Karpas-422 (cell line): Measurements from ENCODE around the gene RNF130. TPM values are rescaled to one million over a fixed set of nuclear protein-coding genes. Genes with fewer than 3 reads are reported as not detected.
"Not testable (repeated sequence)": the region's sequence is repeated elsewhere in the genome, so short reads cannot be mapped to it uniquely, and the experiment has no call there.

Source experiments
- DNase-seq: peaks from one replicate; pipeline ENCODE4 v3.0.0-alpha.2; 2015
- H2AFZ ChIP-seq: fragments of 200-600 bp; sonication (generic); 2 replicates; pipeline ENCODE4 v1.6.1; 2014; ENCODE audit warnings: antibody characterized with exemption, low read length, mixed read lengths
- H3K27ac ChIP-seq: fragments of 200-600 bp; sonication (generic); 2 replicates; pipeline ENCODE4 v1.5.1; 2014; ENCODE audit warnings: mild to moderate bottlenecking, low read length, moderate library complexity
- H3K27me3 ChIP-seq: fragments of 200-600 bp; sonication (generic); 2 replicates; pipeline ENCODE4 v1.6.1; 2014; ENCODE audit warnings: low read length, mixed read lengths
- H3K36me3 ChIP-seq: fragments of 200-600 bp; sonication (generic); 2 replicates; pipeline ENCODE4 v1.6.1; 2014; ENCODE audit warnings: low read length, mixed read lengths; ENCODE audit not compliant: insufficient read depth
- H3K4me1 ChIP-seq: fragments of 200-600 bp; sonication (generic); 2 replicates; pipeline ENCODE4 v1.6.1; 2014; ENCODE audit warnings: mild to moderate bottlenecking, low read length, mixed read lengths
- H3K4me2 ChIP-seq: fragments of 200-600 bp; sonication (generic); 2 replicates; pipeline ENCODE4 v1.6.1; 2014; ENCODE audit warnings: low read length, low read depth, mild to moderate bottlenecking; ENCODE audit not compliant: poor library complexity, severe bottlenecking
- H3K4me3 ChIP-seq: fragments of 200-600 bp; sonication (generic); 2 replicates; pipeline ENCODE4 v1.5.1; 2014; ENCODE audit warnings: mild to moderate bottlenecking, antibody characterized with exemption, low read length, mixed read lengths
- H3K79me2 ChIP-seq: fragments of 200-600 bp; sonication (generic); 2 replicates; pipeline ENCODE4 v1.6.1; 2014; ENCODE audit warnings: mild to moderate bottlenecking, low read length, mixed read lengths
- H3K9ac ChIP-seq: fragments of 200-600 bp; sonication (generic); 2 replicates; pipeline ENCODE4 v1.6.0; 2014; ENCODE audit warnings: low read length
- H3K9me2 ChIP-seq: fragments of 200-600 bp; sonication (generic), shearing (Covaris generic); replicated peaks from 2 replicates; pipeline ENCODE4 v1.6.0; 2014; ENCODE audit warnings: mild to moderate bottlenecking, low read length, moderate library complexity; ENCODE audit not compliant: insufficient read depth
- H3K9me3 ChIP-seq: fragments of 300-700, 200-600 bp; sonication (generic); 2 replicates; pipeline ENCODE4 v1.6.1; 2014; ENCODE audit warnings: low read length, mixed read lengths
- H4K20me1 ChIP-seq: fragments of 200-600 bp; sonication (generic); 2 replicates; pipeline ENCODE4 v1.6.1; 2014; ENCODE audit warnings: mild to moderate bottlenecking, antibody characterized with exemption, low read length, low read depth; ENCODE audit not compliant: insufficient read depth
- total RNA-seq: library from RNA; depleted of rRNA; stranded (reverse); fragments of >200 nt; shearing (Covaris generic); gene quantifications from 2 replicates; pipeline ENCODE4 v1.2.3, GENCODE V29; 2014; ENCODE audit warnings: low replicate concordance

RNF130 gene
- total RNA-seq, 1 experiment from 2014 or later, result 0.41 TPM

DNA sequence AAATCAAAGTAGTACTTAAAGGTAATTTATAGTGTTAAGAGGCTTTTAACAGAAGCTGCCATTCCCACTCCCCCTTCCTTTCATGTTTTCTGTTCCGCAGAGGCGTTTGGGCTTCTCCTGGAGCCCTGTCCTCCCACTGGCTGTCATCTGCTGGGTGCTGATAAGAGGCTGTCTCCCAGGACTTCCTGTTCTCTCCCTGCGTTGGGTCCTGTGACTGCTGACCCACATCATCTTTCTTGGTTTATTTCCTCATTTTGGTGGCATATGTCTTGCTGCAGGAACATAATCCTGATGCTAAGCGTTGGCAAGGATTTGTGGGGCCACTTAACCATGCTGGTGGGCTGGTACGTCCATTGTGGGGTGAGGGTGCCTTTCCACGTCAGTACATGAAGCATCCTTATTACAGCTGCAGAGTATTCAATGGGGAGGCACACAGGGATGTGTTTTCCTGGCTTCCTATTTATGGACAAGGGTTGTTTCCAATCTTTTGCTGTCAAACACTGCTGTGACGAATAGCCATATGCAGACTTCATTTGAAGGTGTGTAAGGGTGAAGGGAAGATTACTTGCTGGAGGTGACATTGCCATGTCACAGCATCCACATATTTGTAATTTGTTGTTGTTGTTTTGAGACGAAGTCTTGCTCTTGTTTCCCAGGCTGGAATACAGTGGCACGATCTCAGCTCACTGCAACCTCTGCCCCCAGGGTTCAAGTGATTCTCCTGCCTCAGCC is 22.3 kb upstream of the RNF130 start:
- Histone ChIP-seq H3K4me2 (no peak overlapping the region), H3K27me3 (no peaks in the 10 kb centered on the region), H3K4me1 (no peaks in the 10 kb centered on the region), H3K79me2 (no peaks in the 10 kb centered on the region), H3K4me3 (no peak overlapping the region), H3K9me3 (no peaks in the 10 kb centered on the region), H3K27ac (no peak overlapping the region), H3K9ac (no peak overlapping the region), H3K9me2 (no peaks in the 10 kb centered on the region), H2AFZ (no peak overlapping the region), H4K20me1 (no peaks in the 10 kb centered on the region), H3K36me3 (no peaks in the 10 kb centered on the region)
- peak; percentile 38 for DNase-seq

DNA sequence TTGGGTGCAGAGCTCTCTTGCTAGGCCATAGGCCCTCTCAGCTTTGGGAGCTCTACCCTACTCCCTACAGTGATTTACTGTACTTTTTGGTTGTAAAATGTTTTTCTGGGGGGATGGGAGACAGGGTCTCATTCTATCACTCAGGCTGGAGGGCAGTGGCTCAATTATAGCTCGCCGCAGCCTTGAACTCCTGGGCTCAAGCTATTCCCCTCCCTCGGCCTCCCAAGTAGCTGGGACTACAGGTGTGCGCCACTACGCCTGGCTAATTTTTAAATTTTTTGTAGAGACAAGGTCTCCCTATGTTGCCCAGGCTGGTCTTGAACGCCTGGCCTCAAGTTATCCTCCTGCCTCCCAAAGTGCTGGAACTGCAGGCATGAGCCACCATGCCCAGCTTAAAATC is 21.7 kb upstream of the RNF130 start:
- Histone ChIP-seq H3K9me2 (no peaks in the 10 kb centered on the region), H3K4me2 (no peak overlapping the region)

DNA sequence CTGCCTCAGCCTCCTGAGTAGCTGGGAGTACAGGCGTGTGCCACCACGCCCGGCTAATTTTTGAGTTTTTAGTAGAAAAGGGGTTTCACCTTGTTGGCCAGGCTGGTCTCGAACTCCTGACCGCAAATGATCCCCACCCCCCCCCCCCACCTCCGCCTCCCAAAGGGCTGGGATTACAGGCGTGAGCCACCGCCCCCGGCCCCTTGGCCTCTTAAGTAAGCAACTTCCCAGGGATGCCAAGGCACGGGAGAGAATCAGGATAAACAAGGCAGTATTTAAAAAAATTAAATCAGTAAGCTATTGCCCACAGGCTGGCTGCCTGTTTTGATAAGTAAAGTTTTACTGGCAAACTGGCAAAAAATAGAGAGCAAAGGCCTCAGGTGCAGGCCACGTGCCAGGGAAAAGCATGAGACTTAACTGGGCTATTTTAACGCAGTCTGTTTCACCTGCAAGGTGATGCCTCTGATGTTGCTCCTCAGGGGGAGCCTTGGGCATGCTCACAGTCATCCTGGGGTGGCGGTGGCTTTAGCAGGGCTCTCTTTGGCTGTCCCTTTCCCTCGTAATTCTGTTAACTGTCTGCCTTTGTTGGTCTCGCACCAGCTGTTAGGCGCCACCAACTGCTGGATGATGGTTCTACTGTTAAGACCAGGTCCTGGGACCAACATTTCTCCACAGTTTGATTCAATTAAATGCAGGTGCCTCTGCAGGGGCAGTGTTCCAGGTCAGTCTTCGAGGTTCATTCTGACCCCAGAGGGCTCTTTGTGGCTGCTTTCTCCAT is 19.4 kb upstream of the RNF130 start:
- no peak overlapping the region for H3K4me2 ChIP-seq
- H3K27ac ChIP-seq, result no peak overlapping the region
- H3K9ac ChIP-seq, result no peak overlapping the region
- H3K79me2 ChIP-seq, result no peaks in the 10 kb centered on the region
- no peaks in the 10 kb centered on the region for H3K4me1 ChIP-seq
- no peak overlapping the region for H2AFZ ChIP-seq
- no peaks in the 10 kb centered on the region for H4K20me1 ChIP-seq
- H3K27me3 ChIP-seq, result no peaks in the 10 kb centered on the region
- peak; percentile 57 for DNase-seq
- no peaks in the 10 kb centered on the region for H3K36me3 ChIP-seq
- H3K4me3 ChIP-seq, result no peak overlapping the region
- no peaks in the 10 kb centered on the region for H3K9me2 ChIP-seq
- no peaks in the 10 kb centered on the region for H3K9me3 ChIP-seq

More for the DNA sequence above, 21.7 kb upstream of the RNF130 start:
- H4K20me1 ChIP-seq, result no peaks in the 10 kb centered on the region
- peak; percentile 29 for DNase-seq
- H3K27me3 ChIP-seq, result no peaks in the 10 kb centered on the region
- no peak overlapping the region for H3K27ac ChIP-seq
- H3K4me3 ChIP-seq, result no peak overlapping the region
- no peak overlapping the region for H2AFZ ChIP-seq
- H3K36me3 ChIP-seq, result no peaks in the 10 kb centered on the region
- H3K79me2 ChIP-seq, result no peaks in the 10 kb centered on the region
- no peaks in the 10 kb centered on the region for H3K4me1 ChIP-seq
- no peak overlapping the region for H3K9ac ChIP-seq
- H3K9me3 ChIP-seq, result no peaks in the 10 kb centered on the region

DNA sequence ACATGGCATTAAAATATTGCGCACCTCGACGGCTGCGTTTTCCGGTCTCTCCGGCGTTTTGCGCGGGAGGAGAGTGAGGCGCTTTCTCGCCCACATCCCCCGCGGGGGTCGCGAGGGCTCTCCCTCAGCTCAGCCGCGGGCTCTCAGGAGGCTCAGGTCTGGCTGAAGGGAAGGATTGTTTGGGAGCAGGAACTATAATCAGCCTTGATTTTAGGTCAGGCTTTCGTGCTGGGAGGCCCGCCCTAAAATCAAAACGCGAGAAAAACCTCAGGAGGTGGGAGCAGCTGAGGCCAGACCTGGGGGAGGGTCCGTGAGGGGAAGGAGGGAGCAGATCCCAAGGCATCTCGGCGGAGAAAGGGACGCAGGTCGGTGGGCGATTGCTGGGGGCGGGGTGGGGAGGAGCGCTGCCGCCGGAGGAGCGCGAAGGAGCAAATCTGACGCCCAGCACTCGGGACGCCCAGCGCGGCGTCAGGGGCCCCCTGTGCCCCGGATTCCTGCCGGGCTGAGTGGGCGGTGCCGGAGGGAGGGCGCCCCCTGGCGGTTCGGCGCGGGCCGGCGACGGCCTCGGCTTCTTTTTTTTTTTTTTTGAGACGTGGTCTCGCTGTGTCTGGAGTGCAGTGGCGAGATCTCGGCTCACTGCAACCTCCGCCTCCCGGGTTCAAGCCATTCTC is 18.7 kb upstream of the RNF130 start:
- no peak overlapping the region for H2AFZ ChIP-seq
- no peak overlapping the region for H3K4me3 ChIP-seq
- H3K27ac ChIP-seq, result no peak overlapping the region
- peak; percentile 86 for DNase-seq
- no peaks in the 10 kb centered on the region for H3K9me3 ChIP-seq
- H3K27me3 ChIP-seq, result no peaks in the 10 kb centered on the region
- no peak overlapping the region for H3K4me2 ChIP-seq
- no peaks in the 10 kb centered on the region for H4K20me1 ChIP-seq
- H3K9ac ChIP-seq, result no peak overlapping the region
- no peaks in the 10 kb centered on the region for H3K79me2 ChIP-seq
- H3K36me3 ChIP-seq, result no peaks in the 10 kb centered on the region
- no peaks in the 10 kb centered on the region for H3K9me2 ChIP-seq
- H3K4me1 ChIP-seq, result no peaks in the 10 kb centered on the region

DNA sequence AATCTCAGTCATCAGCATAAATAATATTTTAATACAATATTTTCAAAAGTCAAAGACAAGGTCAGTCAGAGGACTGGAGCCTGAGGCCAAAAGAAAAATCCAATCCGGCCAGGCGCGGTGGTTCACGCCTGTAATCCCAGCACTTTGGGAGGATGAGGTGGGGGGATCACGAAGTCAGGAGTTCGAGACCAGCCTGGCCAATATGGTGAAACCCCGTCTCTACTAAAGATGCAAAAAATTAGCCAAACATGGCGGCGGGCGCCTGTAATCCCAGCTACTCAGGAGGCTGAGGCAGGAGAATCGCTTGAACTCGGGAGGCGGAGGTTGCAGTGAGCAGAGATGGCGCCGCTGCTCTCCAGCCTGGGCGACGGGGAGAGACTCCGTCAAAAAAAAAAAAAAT is 18.1 kb upstream of the RNF130 start:
- not testable (repeated sequence) for H4K20me1 ChIP-seq, H3K9me3 ChIP-seq, H2AFZ ChIP-seq, H3K79me2 ChIP-seq, H3K4me1 ChIP-seq, H3K27me3 ChIP-seq, H3K9me2 ChIP-seq, H3K36me3 ChIP-seq, H3K4me3 ChIP-seq, H3K9ac ChIP-seq, H3K4me2 ChIP-seq, DNase-seq, H3K27ac ChIP-seq

DNA sequence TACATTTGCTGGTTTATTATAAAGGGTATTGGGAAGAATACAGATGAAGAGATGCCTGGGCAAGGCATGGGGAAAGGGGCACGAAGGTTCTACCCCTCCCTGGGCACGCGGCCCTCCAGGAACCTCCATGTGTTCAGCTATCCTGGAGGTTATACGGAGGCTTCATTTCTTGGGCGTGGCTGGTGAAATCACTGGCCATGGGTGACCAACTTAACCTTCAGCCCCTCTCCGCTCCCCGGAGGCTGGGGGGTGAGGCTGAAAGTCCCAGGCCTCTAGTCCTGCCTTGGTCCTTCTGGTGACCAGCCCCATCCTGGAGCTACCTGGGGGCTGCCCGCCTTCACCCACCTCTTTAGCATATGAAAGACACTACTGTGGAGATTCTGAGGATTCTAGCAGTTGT is 17.0 kb upstream of the RNF130 start:
- Histone ChIP-seq H3K27ac (no peak overlapping the region), H3K27me3 (no peaks in the 10 kb centered on the region), H3K9me2 (no peaks in the 10 kb centered on the region), H4K20me1 (no peaks in the 10 kb centered on the region), H3K4me1 (no peaks in the 10 kb centered on the region), H3K36me3 (no peaks in the 10 kb centered on the region), H2AFZ (no peak overlapping the region), H3K9ac (no peak overlapping the region), H3K4me3 (no peak overlapping the region), H3K9me3 (no peaks in the 10 kb centered on the region), H3K79me2 (no peaks in the 10 kb centered on the region), H3K4me2 (no peak overlapping the region)
- DNase-seq, result no peak

DNA sequence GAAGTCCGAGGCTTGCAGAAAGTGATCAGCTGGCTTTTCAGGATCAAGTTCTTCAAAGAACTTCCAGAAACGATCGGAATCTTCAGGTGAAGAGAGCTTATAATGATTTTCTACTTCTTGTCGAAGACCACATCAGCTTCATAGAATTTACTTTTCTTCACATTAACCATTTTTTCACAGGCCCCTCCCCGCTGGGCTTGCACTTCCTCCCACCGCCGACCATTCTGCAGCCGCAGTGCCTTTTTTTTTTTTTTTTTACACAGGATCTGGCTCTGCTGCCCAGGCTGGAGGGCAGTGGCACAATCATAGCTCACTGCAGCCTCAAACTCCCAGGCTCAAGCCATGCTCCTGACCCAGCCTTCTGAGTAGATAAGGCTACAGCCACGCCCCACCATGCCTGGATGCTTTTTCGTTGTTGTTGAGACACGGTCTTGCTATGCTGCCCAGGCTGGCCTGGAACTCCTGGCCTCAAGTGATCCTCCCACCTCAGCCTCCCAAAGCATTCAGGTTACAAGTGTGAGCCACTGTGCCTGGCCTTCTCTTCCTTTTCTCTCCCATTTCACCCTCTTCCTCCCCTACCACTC is 15.3 kb upstream of the RNF130 start:
- Histone ChIP-seq H3K27ac (no peak overlapping the region), H4K20me1 (no peaks in the 10 kb centered on the region), H3K9ac (no peak overlapping the region), H3K4me1 (no peaks in the 10 kb centered on the region), H3K9me2 (no peaks in the 10 kb centered on the region), H3K4me2 (no peak overlapping the region), H3K4me3 (no peak overlapping the region), H3K79me2 (no peaks in the 10 kb centered on the region), H3K27me3 (no peaks in the 10 kb centered on the region), H3K36me3 (no peaks in the 10 kb centered on the region), H2AFZ (no peak overlapping the region), H3K9me3 (no peaks in the 10 kb centered on the region)
- DNase-seq, result no peak

DNA sequence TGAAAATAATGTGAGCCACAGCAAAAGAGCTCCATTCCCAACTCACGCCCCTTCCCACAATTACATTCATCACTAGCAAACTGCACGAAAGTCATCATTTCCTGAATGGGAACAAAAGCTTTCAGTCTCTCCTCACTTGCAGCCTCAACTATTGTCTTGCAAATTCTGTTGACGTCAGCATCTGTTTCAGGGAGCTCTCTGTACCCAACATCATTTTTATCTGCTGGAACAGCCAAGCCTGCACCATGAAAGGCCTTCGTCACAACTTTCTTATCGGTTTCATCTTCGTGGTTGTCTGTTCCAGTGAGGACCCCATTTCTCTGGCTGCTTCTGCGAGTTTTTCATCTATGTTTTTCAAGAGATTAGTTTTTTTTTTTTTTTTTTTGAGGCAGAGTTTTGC is 14.3 kb upstream of the RNF130 start:
- H3K9me3 ChIP-seq, result no peaks in the 10 kb centered on the region
- H3K36me3 ChIP-seq, result no peaks in the 10 kb centered on the region
- no peaks in the 10 kb centered on the region for H4K20me1 ChIP-seq
- H3K27me3 ChIP-seq, result no peaks in the 10 kb centered on the region
- no peak overlapping the region for H3K9ac ChIP-seq
- H3K4me3 ChIP-seq, result no peak overlapping the region
- H3K9me2 ChIP-seq, result no peaks in the 10 kb centered on the region
- H3K79me2 ChIP-seq, result no peaks in the 10 kb centered on the region
- H3K4me2 ChIP-seq, result no peak overlapping the region
- H2AFZ ChIP-seq, result no peak overlapping the region
- no peaks in the 10 kb centered on the region for H3K4me1 ChIP-seq
- DNase-seq, result peak; percentile 27
- no peak overlapping the region for H3K27ac ChIP-seq
